Prostate gland (tissue), 2 donors: Measurements from ENCODE around the gene RILPL1. TPM values are rescaled to one million over a fixed set of nuclear protein-coding genes. Genes with fewer than 3 reads are reported as not detected.

Experiments used
- DNase-seq: peaks from one replicate; pipeline ENCODE4 v3.0.0-alpha.2; 2019; ENCODE audit warnings: low spot score
- H3K27ac ChIP-seq, 2 donors: fragments of 200-600 bp; sonication (generic); 2 replicates each; pipeline ENCODE4 v1.5.1; 2017 to 2019
- H3K27me3 ChIP-seq: fragments of 200-600 bp; sonication (generic); replicated peaks from 2 replicates; pipeline ENCODE4 v1.5.1; 2019; ENCODE audit not compliant: insufficient read depth
- H3K36me3 ChIP-seq, 2 donors: fragments of 200-600 bp; sonication (generic); 1 replicate in 1 of 2; 2 replicates in 1 of 2; pipeline versions ENCODE4 v1.5.1 to v1.8.1; 2017 to 2019
- H3K4me1 ChIP-seq: fragments of 200-600 bp; sonication (generic); replicated peaks from 2 replicates; pipeline ENCODE4 v1.5.1; 2019
- H3K4me3 ChIP-seq, 2 donors: fragments of 200-600 bp; sonication (generic); 2 replicates each; pipeline ENCODE4 v1.5.1; 2017 to 2019
- H3K9me3 ChIP-seq: fragments of 200-600 bp; sonication (generic); 2 replicates; pipeline ENCODE4 v1.5.1; 2017
- CTCF ChIP-seq, 4 experiments: fragments of 200-600 bp in 2 of 4; fragments of 450-650 bp in 2 of 4; sonication (generic) in 2 of 4; IDR thresholded peaks; 1 replicate in 3 of 4; 2 replicates in 1 of 4; pipeline ENCODE4 v1.5.1; 2016 to 2019; ENCODE audit warnings: antibody characterized with exemption in 4 of 4, mild to moderate bottlenecking in 2 of 4, moderate library complexity in 2 of 4
- POLR2A ChIP-seq: fragments of 450-650 bp; IDR thresholded peaks from one replicate; pipeline ENCODE4 v1.6.1; 2016; ENCODE audit warnings: antibody characterized with exemption, mild to moderate bottlenecking
- POLR2AphosphoS5 ChIP-seq: sonication (generic); formaldehyde crosslinking; IDR thresholded peaks from one replicate; pipeline ENCODE4 v1.6.1; 2017; ENCODE audit warnings: antibody characterized with exemption
- WGBS: methylation state at CpG from one replicate; pipeline ENCODE4 v1.1.5; 2018; 5-methylcytosine and 5-hydroxymethylcytosine counted together
- intact Hi-C: fragments of 100-400 bp; cut with DNase I; formaldehyde crosslinking; loops from one replicate; pipeline ENCODE4 v1.14.2; 2022
- total RNA-seq, 2 donors: library from RNA; depleted of rRNA; stranded (reverse); fragments of >200 nt; gene quantifications; one replicate each; pipeline ENCODE4 v1.1.0, GENCODE V29; 2016

Gene RILPL1
- total RNA-seq, 2 donors from 2014 or later: 8.6 to 25.7 TPM

GRCh38 chr12:123502163-123502704 lies 31.3 kb downstream of the RILPL1 start:
- Histone ChIP-seq H3K9me3 (no peaks in the 10 kb centered on the region), H3K4me1 (no peaks in the 10 kb centered on the region), H3K27me3 (no peaks in the 10 kb centered on the region), H3K4me3 (no peak overlapping the region), H3K27ac (no peak overlapping the region), H3K36me3 (no peaks in the 10 kb centered on the region)
- TF ChIP-seq POLR2AphosphoS5 (no peak), POLR2A (no peak), CTCF (IDR thresholded peaks at IDR 0.05) (no peak)
- DNase-seq: no peak
- 90% methylated on average over 12 of the region's 12 CpGs for WGBS
- intact Hi-C loops: no loop called here

- no peak for DNase-seq
- intact Hi-C loops: no loop called here
- Histone ChIP-seq H3K27ac (no peak overlapping the region), H3K4me1 (no peaks in the 10 kb centered on the region), H3K27me3 (no peaks in the 10 kb centered on the region), H3K9me3 (no peaks in the 10 kb centered on the region), H3K4me3 (no peak overlapping the region), H3K36me3 (no peaks in the 10 kb centered on the region)
- 91% methylated on average over 15 of the region's 16 CpGs for WGBS
- TF ChIP-seq POLR2A: no peak
- no peak for TF ChIP-seq POLR2AphosphoS5
- TF ChIP-seq CTCF (IDR thresholded peaks at IDR 0.05): no peak
Measured at GRCh38 chr12:123499332-123499731, 34.2 kb downstream of the RILPL1 start.

GRCh38 chr12:123498126-123498825 lies 35.2 kb downstream of the RILPL1 start:
- TF ChIP-seq CTCF (IDR thresholded peaks at IDR 0.05) (no peak), POLR2A (no peak), POLR2AphosphoS5 (no peak)
- H3K27me3 ChIP-seq: no peaks in the 10 kb centered on the region
- WGBS: 90% methylated on average over 13 of the region's 13 CpGs
- H3K4me1 ChIP-seq: no peaks in the 10 kb centered on the region
- H3K9me3 ChIP-seq: no peaks in the 10 kb centered on the region
- H3K27ac ChIP-seq: no peak overlapping the region
- intact Hi-C loops: no loop called here
- DNase-seq: no peak
- no peaks in the 10 kb centered on the region for H3K36me3 ChIP-seq
- no peak overlapping the region for H3K4me3 ChIP-seq

GRCh38 chr12:123497065-123497464 lies 36.5 kb downstream of the RILPL1 start:
- WGBS: 92% methylated on average over 7 of the region's 7 CpGs
- H3K4me1 ChIP-seq: no peaks in the 10 kb centered on the region
- intact Hi-C loops: no loop called here
- no peak for DNase-seq
- TF ChIP-seq POLR2A (no peak), CTCF (IDR thresholded peaks at IDR 0.05) (no peak), POLR2AphosphoS5 (no peak)
- H3K9me3 ChIP-seq: no peaks in the 10 kb centered on the region
- no peak overlapping the region for H3K4me3 ChIP-seq
- no peaks in the 10 kb centered on the region for H3K36me3 ChIP-seq
- H3K27ac ChIP-seq: no peak overlapping the region
- H3K27me3 ChIP-seq: no peaks in the 10 kb centered on the region
